GM18517 (cell line): ENCODE measurements around the gene CCSER2.
"Not testable (repeated sequence)": the region's sequence is repeated elsewhere in the genome, so short reads cannot be mapped to it uniquely, and the experiment has no call there.

Experiments
- ATAC-seq: cut with Tn5 transposase; IDR thresholded peaks from one replicate; pipeline ENCODE4 v1.9.1; 2021; ENCODE audit warnings: mild to moderate bottlenecking, moderate library complexity; ENCODE audit not compliant: unreplicated experiment

The CCSER2 gene

GRCh38 chr10:84391326-84391725 is 62.9 kb downstream of the CCSER2 start:
- ATAC-seq: no peak

- no peak for ATAC-seq
Measured at GRCh38 chr10:84392181-84392580, 63.8 kb downstream of the CCSER2 start.

GRCh38 chr10:84395581-84395980 is 67.2 kb downstream of the CCSER2 start:
- no peak for ATAC-seq

- peak; percentile 84 for ATAC-seq
Measured at GRCh38 chr10:84397735-84398144, 69.4 kb downstream of the CCSER2 start.

GRCh38 chr10:84398696-84399095 is 70.3 kb downstream of the CCSER2 start:
- ATAC-seq: no peak

GRCh38 chr10:84401854-84402611 is 73.6 kb downstream of the CCSER2 start:
- no peak for ATAC-seq

- no peak for ATAC-seq
Measured at GRCh38 chr10:84404783-84405182, 76.4 kb downstream of the CCSER2 start.

GRCh38 chr10:84405662-84406061 is 77.3 kb downstream of the CCSER2 start:
- ATAC-seq: no peak

GRCh38 chr10:84406561-84406960 is 78.2 kb downstream of the CCSER2 start:
- no peak for ATAC-seq

- no peak for ATAC-seq
Measured at GRCh38 chr10:84407388-84408049, 79.1 kb downstream of the CCSER2 start.

- ATAC-seq: no peak
Measured at GRCh38 chr10:84412482-84412881, 84.1 kb downstream of the CCSER2 start.

GRCh38 chr10:84414110-84414509 is 85.7 kb downstream of the CCSER2 start:
- ATAC-seq: not testable (repeated sequence)

- no peak for ATAC-seq
Measured at GRCh38 chr10:84415539-84416244, 87.3 kb downstream of the CCSER2 start.

- no peak for ATAC-seq
Measured at GRCh38 chr10:84416245-84416555, 87.8 kb downstream of the CCSER2 start.

GRCh38 chr10:84423719-84424118 is 95.3 kb downstream of the CCSER2 start:
- no peak for ATAC-seq

- ATAC-seq: no peak
Measured at GRCh38 chr10:84424731-84425167, 96.4 kb downstream of the CCSER2 start.

GRCh38 chr10:84427903-84428650 is 99.7 kb downstream of the CCSER2 start:
- ATAC-seq: no peak

- no peak for ATAC-seq
Measured at GRCh38 chr10:84428711-84429110, 100.3 kb downstream of the CCSER2 start.

- ATAC-seq: peak; percentile 98
Measured at GRCh38 chr10:84429926-84430520, 101.6 kb downstream of the CCSER2 start.

- no peak for ATAC-seq
Measured at GRCh38 chr10:84432891-84433290, 104.5 kb downstream of the CCSER2 start.

- ATAC-seq: no peak
Measured at GRCh38 chr10:84440781-84441180, 112.4 kb downstream of the CCSER2 start.
